GM19240 (cell line): Measurements from ENCODE around the gene CNOT9.

ENCODE experiments used
- DNase-seq: peaks from one replicate; pipeline ENCODE4 v3.0.0; 2011; ENCODE audit warnings: low spot score; ENCODE audit not compliant: insufficient read length

The CNOT9 gene

GRCh38 chr2:218577482-218578220 is 9.0 kb downstream of the CNOT9 start:
- no peak for DNase-seq

GRCh38 chr2:218578272-218578877 is 9.7 kb downstream of the CNOT9 start:
- DNase-seq = no peak

- no peak for DNase-seq
Observed at GRCh38 chr2:218582076-218582475, 13.4 kb downstream of the CNOT9 start.

GRCh38 chr2:218583983-218584850 is 15.6 kb downstream of the CNOT9 start:
- no peak for DNase-seq

GRCh38 chr2:218585541-218585940 is 16.9 kb downstream of the CNOT9 start:
- no peak for DNase-seq

- DNase-seq = no peak
Observed at GRCh38 chr2:218605432-218605831, 36.8 kb downstream of the CNOT9 start.

GRCh38 chr2:218607436-218608115 is 38.9 kb downstream of the CNOT9 start, which contains the start of gene PLCD4:
Gene PLCD4 (plus strand): TSS chr2:218607899. CDS start chr2:218615740, 7,841 bp downstream.
- DNase-seq = no peak

GRCh38 chr2:218615868-218616315 is 47.3 kb downstream of the CNOT9 start:
- DNase-seq = no peak

GRCh38 chr2:218618102-218618860 is 49.6 kb downstream of the CNOT9 start:
- DNase-seq = no peak

GRCh38 chr2:218621007-218621406 is 52.4 kb downstream of the CNOT9 start:
- no peak for DNase-seq

GRCh38 chr2:218622606-218623365 is 54.1 kb downstream of the CNOT9 start:
- no peak for DNase-seq

GRCh38 chr2:218623366-218623705 is 54.7 kb downstream of the CNOT9 start:
- DNase-seq = no peak

GRCh38 chr2:218626369-218626768 is 57.7 kb downstream of the CNOT9 start:
- DNase-seq = no peak

GRCh38 chr2:218627939-218628338 is 59.3 kb downstream of the CNOT9 start:
- DNase-seq = no peak

GRCh38 chr2:218631837-218632236 is 63.2 kb downstream of the CNOT9 start:
- DNase-seq = no peak

GRCh38 chr2:218635719-218636118 is 67.1 kb downstream of the CNOT9 start:
- no peak for DNase-seq

GRCh38 chr2:218638372-218638771 is 69.7 kb downstream of the CNOT9 start:
- no peak for DNase-seq

GRCh38 chr2:218642121-218642656 is 73.5 kb downstream of the CNOT9 start:
- no peak for DNase-seq

- DNase-seq = no peak
Observed at GRCh38 chr2:218642786-218643185, 74.1 kb downstream of the CNOT9 start.
